Epithelial cell of proximal tubule (primary cell): Measurements from ENCODE around the gene TYRO3. TPM values are rescaled to one million over a fixed set of nuclear protein-coding genes. Genes with fewer than 3 reads are reported as not detected.

Source experiments
- DNase-seq: peaks from one replicate; pipeline ENCODE4 v3.0.0-alpha.2; 2011; ENCODE audit warnings: low read depth
- H3K4me3 ChIP-seq: 2 replicates; pipeline ENCODE4 v1.5.1; 2011; ENCODE audit warnings: low read depth, mild to moderate bottlenecking, low read length
- CTCF ChIP-seq: conservative IDR thresholded peaks from 2 replicates; pipeline ENCODE4 v1.5.1; 2012; ENCODE audit warnings: low read depth, mild to moderate bottlenecking, low read length
- total RNA-seq: library from RNA; depleted of rRNA; stranded (reverse); fragments of >200 nt; gene quantifications from 2 replicates; pipeline ENCODE4 v1.2.3, GENCODE V29; 2015

The TYRO3 gene
- total RNA-seq: 2.8 and 6.4 TPM in 2 replicates

GRCh38 chr15:41558400-41559238, at the start of gene TYRO3:
TYRO3 (plus strand) TSS chr15:41559212; CDS start chr15:41559258, 46 bp downstream.
- no peak for TF ChIP-seq CTCF
- no peak for DNase-seq
- H3K4me3 ChIP-seq: peak within 1 kb of the TSS; percentile 53

- no peak for DNase-seq
- no peak overlapping the region for H3K4me3 ChIP-seq
Observed at GRCh38 chr15:41510728-41511127, 48.3 kb upstream of the TYRO3 start.

GRCh38 chr15:41511331-41511898, 47.6 kb upstream of the TYRO3 start:
- H3K4me3 ChIP-seq: no peak overlapping the region
- TF ChIP-seq CTCF: no peak
- DNase-seq: no peak

More at GRCh38 chr15:41510728-41511127, 48.3 kb upstream of the TYRO3 start:
- TF ChIP-seq CTCF: no peak

GRCh38 chr15:41511899-41512369, 47.1 kb upstream of the TYRO3 start:
- H3K4me3 ChIP-seq: peak overlapping the region; percentile 11
- no peak for TF ChIP-seq CTCF
- no peak for DNase-seq

GRCh38 chr15:41512512-41512939, 46.5 kb upstream of the TYRO3 start:
- no peak for DNase-seq
- H3K4me3 ChIP-seq: peak overlapping the region; percentile 16
- TF ChIP-seq CTCF: no peak

GRCh38 chr15:41512940-41513505, 46.0 kb upstream of the TYRO3 start:
- no peak for TF ChIP-seq CTCF
- DNase-seq: no peak
- peak overlapping the region; percentile 16 for H3K4me3 ChIP-seq
